ENCODE data around the gene FOXO4.
"Not testable (repeated sequence)": the region's sequence is repeated elsewhere in the genome, so short reads cannot be mapped to it uniquely, and the experiment has no call there.

Gene FOXO4, protein sequence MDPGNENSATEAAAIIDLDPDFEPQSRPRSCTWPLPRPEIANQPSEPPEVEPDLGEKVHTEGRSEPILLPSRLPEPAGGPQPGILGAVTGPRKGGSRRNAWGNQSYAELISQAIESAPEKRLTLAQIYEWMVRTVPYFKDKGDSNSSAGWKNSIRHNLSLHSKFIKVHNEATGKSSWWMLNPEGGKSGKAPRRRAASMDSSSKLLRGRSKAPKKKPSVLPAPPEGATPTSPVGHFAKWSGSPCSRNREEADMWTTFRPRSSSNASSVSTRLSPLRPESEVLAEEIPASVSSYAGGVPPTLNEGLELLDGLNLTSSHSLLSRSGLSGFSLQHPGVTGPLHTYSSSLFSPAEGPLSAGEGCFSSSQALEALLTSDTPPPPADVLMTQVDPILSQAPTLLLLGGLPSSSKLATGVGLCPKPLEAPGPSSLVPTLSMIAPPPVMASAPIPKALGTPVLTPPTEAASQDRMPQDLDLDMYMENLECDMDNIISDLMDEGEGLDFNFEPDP

GRCh38 chrX:71095555-71095980 is at the start of gene FOXO4:
FOXO4 (plus strand) TSS chrX:71095851; CDS start chrX:71096529, 678 bp downstream.
- DNase-seq = peak; percentile 86 to 92

DNA sequence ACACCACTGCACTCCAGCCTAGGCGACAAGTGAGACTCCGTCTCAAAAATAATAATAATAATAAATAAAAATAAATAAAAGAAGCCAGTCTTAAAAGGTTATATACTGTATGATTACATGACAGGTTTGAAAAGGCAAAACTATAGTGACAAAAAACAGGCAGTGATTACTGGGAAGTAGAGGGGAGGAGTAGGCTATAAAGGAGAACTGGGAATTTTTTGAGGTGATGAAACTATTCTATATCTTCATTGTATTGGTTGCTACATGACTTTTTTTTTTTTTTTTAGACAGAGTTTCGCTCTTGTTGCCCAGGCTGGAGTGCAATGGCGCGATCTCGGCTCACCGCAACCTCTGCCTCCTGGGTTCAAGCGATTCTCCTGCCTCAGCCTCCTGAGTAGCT is 47.8 kb upstream of the FOXO4 start:
- DNase-seq = not testable (repeated sequence)

DNA sequence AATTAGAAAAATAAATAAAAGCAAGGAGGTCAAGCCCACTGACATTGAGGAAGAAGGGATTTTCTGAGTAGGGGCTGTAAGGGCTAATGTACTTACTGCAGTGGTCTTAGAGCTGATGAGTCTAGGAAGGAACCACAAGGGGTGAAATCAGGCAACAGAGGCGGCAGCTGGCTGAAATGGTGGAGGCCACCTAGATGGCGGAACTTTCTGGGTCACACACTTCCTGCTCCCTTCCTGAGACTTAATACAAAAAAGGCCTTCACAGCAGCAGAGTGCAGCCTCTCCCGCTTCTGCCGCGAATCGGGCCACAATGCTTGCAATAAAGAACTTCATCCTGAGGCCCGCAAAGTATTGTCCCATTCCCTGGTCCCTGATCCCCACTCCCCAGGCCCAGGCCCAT is 42.9 kb upstream of the FOXO4 start:
- no peak for DNase-seq

DNA sequence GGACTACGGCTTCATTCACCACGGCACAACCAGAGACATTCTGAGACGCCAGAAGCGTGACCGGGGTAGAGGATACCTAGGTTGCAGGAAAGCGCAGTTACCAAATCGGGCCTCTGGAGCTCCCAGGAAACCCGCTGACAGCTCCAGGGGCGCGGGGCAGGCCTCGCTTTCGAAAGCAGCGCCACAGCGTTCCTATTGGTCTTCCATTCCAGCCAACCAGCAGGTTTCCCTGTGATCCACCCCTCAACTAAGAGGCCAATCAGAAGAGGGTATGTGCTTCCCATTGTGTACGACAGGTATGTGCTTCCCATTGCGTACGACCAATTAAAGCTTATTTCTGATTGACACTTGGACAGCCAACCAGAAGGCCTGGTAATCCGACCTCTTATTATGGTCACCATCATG is 42.4 kb upstream of the FOXO4 start:
- no peak for DNase-seq

DNA sequence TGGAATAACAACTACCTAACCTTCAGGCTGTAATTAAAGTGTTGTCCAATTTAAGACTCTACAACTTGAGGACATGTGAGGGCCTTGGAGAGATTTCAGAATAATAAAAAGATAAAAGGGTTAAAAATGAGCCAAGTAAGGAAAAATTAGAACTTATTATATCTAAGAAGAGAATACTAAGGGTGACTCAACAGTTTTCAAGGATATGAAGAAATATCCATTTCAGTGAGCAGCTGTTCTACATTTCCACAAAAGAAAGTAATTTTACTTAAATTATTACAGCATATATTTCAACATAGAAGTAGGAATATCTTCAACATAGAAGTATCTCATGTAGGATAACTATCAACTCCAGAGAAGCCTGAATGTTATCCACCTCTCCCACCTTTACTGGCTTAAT is 38.8 kb upstream of the FOXO4 start:
- DNase-seq = no peak

GRCh38 chrX:71057848-71058530 is 37.7 kb upstream of the FOXO4 start:
- DNase-seq = no peak

- DNase-seq = no peak
Observed at GRCh38 chrX:71060127-71060526, 35.5 kb upstream of the FOXO4 start.

- peak in 1 of 2 experiments; percentile 23 for DNase-seq
Observed at GRCh38 chrX:71067089-71067488, 28.6 kb upstream of the FOXO4 start.

DNA sequence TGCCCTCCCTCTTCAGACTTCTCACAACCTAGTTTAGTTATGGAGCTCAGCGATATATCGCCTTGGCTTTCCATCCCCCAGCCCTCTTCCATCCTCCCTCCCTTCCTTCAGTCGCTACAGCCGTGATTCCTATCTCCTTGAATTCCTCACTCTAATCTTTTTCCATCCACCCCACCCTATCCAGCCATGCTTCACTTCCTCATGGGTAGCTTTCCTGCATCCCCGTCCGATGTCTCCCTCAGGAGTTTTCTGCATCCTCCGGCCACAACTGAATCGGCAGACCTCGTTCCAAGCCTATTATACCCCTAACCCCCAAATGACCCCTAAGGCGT is 28.0 kb upstream of the FOXO4 start:
- peak in 1 of 2 experiments; percentile 53 for DNase-seq

DNA sequence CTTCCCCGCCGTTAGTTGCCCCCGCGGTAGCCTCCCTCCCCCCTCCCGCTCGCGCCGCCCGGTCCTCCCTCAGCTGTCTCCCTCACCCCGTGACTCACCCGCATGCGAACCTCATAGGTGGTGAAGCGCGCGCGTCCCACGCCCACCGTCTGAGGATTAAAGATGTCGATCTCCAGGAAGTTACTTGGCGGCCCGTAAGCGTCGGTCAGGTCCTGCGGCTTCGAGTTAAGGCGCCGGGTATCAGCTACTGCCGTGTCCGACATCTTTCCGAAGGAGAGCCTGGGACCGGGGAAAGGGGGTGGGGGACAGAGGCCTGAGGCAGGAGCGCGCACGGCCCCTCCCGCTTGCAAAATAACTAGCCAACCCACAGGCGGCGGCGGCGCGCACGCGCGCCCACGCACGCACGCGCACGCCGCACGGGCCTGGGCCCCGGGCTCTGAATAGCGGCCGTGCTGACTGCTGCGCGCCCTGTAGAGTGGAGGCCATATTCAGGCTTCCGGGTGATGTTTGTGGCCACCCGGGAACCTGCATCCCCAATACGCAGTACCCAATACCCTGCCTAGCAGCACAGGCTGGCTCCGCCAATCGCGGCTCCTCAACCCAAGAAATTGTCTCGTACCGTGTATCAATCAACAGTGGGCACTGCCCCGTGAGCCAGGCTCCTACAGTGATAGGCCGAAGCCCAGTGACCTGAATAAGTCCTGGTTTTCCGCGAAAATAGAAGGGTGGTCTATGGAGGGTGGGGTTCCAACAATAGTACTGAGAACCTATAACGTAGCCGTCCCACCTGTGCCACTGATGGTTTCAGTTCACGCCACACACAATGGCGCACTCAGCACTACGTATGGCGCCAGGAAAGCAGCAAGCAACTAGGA is 27.4 kb upstream of the FOXO4 start, which contains the start of gene SNX12:
SNX12 (minus strand) TSS at position 291 of the 875 bp plus-strand sequence; CDS start at position 263, 28 bp downstream.
- peak; percentile 94 to 99 for DNase-seq

- DNase-seq = no peak
Observed at GRCh38 chrX:71070531-71070930, 25.1 kb upstream of the FOXO4 start.

DNA sequence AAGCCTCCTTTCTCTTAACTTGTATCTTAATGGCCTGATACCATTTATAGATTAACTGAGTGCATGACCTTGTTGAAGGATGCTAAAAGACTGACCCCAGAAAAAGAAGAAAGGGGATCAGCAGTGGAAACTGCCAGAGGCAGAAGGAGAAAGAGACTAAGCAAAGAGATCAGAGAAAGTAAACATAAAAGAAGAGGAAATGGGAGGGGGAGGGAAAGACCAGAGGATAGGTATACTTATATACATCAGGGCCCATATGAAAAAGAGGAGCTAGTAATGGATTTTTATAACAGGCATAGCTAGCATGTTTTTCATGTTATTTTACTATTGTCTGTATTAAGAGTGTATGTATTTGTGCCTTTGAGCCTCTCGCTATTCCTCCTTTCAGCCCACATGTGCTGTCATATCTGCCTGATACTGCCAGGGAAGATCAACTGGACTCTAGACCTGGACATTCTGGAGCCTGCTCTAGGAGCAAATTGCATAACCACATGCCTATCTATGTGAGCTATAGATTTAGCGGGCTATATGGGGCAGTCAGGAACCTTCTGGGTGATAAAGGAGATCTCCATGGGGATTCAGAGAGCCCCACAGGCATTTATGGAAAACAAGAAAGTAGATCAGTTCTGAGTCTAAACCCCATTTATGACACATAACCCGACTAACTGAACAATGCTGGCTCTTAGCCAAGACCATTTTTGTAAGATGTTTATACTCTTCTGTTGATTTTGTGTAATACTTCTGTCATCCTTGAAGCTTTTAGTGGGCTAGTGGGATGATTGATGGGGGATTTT is 14.1 kb upstream of the FOXO4 start:
- no peak for DNase-seq

- no peak for DNase-seq
Observed at GRCh38 chrX:71082124-71082647, 13.5 kb upstream of the FOXO4 start.

DNA sequence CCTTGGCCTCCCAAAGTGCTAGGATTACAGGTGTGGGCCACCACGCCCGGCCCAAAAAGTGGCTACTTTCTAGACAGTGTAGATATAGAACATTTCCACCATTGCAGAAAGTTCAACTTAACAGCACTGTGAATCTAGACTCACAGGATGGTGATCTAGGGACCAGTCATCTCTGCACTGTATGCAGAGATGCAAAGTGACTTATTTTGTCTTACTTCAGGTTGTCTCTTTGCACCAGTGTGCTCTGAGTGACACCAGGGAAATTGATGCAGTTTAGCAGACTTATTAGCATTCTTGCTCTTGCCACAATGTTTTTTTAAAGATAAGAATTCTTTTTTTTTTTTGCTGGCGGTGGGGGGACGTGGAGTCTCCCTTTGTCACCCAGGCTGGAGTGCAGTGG is 12.8 kb upstream of the FOXO4 start:
- DNase-seq = no peak

- no peak for DNase-seq
Observed at GRCh38 chrX:71085900-71086299, 9.8 kb upstream of the FOXO4 start.

DNA sequence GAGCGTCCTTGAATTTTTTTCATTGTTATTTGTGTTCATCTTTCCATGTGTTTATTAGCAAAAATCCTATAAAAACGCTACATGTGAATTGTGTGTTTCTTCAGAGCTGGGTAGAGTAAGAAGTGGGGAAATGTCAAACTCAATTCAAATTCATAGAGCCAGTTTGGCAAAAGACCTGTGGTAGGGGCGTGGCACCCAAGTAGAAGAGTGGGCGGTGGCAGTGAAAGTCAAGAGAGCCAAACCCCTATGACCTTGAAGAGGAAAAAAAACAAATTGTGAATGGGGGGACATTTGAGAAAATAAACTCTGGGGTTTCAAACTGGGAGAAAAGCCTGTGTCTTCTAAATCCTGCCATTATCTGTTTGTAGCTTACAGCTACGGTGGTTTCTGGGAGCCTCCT is 4.4 kb upstream of the FOXO4 start:
- DNase-seq = no peak

GRCh38 chrX:71095033-71095432 is 618 bp upstream of the FOXO4 start:
- peak; percentile 5 to 18 for DNase-seq

- peak; percentile 58 to 65 for DNase-seq
Observed at GRCh38 chrX:71095981-71096759, 519 bp downstream of the FOXO4 start.

- peak in 1 of 2 experiments; percentile 7 for DNase-seq
Observed at GRCh38 chrX:71096760-71097032, 1.0 kb downstream of the FOXO4 start.

DNA sequence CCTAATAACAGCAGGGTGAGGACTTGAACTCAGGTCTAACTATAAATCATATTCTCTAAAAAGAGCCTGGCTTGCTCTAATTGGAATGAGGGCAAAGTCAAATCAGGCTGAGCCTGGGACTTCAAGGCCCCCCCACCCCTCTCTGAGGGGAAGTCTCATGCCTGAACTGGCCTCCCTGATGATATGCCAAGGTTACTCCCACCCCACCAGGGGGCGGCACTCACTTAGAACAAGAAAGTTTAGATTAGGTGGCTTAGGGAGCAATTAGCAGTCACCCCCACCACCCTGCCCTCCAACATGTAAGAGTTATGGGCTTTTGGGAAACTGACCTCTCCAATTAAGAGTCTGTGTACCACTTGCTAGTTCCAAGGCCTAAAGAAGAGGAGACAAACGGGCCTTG is 2.7 kb downstream of the FOXO4 start:
- DNase-seq = peak; percentile 66 to 74

DNA sequence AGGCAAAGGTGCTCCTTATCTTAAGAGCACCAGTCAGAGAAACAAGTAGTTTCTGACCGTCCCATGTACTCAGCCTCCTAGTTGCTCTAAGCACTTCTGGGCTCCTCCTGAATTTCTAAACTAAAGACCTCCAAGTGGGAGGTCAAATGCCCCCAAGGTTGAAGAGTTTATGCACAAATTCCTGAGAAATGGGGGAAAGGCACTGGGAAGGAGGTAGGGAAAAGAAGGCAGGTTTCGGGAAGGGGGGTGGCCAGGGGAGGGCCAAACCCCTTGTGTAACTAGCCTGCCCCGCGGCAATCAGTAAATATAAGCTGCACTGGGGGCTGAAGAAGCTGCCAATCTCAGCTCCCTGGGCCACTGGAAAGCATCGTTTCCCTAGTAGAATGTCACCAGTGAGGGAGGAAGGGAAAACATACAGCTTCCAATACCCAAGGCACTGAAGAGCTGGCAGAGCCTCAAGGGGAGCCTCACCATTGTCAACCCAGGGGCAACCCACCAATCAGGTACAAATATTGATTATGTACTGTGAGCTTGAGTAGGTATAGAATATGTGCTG is 3.4 kb downstream of the FOXO4 start:
- no peak for DNase-seq
